ENCODE data around the gene CNNM4. TPM values are rescaled to one million over a fixed set of nuclear protein-coding genes. Genes with fewer than 3 reads are reported as not detected.

Gene CNNM4
- 2.4 and 3.2 TPM in 2 replicates for total RNA-seq

DNA sequence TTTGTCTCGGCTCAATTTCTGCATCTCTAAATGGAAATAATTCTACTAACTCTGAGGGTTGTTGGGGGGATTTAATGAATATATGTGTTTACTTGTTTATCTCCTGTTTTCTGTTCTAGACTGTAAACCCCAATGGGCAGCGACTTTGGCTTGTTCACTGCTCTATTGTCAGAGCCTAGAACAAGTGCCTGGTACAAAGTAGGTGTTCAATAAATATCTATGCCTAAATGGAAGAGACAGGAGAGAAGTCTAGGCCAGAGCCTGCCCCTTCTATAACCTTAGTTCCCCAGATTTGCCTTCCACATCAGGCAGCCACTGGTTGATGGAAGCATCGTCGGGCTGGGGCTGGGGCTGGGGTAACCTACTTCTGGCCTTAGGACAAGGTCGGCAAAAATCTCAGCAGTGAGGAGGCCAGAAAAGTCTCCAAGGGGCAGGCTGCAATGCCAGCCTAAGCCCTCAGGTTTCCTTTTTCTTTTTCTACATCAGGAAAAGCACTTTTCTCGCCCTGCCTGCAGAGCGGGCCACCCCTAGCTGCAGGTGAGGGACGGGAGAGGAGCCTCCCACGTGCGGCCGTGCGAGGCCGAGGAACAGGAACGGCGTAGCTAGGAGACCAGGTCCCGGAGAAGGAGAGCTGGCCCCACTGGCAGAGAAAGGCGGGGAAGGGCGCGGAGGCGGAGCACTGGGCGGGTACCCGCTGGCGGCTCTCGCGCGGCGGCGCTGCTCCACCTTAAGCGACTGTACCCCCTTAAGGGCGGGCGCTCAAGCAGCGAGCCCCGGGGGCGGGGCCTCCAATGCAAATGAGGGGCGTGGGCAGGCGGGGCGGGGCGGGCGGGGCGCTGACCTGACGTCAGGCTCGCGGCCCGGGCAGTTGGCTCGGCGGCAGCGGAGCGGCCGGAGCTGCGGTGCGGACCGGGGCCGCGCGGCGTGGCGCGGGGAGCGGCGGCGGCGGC, at the start of gene CNNM4:
TSS of gene CNNM4 (plus strand) at position 867 of the 950 bp plus-strand sequence. CDS start 98 bp downstream, outside the sequence.
- peak; percentile 93 for DNase-seq

- DNase-seq = no peak
Observed at GRCh38 chr2:96710985-96711384, 49.7 kb upstream of the CNNM4 start.

DNA sequence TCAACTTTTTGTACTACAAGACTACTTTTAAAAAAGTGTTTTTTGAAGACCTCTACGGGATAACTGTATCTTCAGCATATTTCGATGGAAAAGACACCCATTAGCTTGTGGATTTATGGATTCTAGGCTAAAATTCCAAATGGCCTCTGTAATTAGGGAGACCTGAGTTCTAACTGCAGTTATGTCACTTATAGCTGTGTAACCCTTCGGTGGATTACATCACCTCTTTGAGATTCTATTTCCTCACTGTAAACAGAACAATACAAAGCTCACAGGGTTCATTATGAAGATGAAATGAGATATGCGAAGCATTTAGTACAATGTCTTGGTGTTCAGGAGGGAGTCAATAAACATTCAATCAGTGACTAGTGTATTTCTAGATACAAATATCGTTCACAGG, 45.0 kb upstream of the CNNM4 start:
- DNase-seq = peak; percentile 66

DNA sequence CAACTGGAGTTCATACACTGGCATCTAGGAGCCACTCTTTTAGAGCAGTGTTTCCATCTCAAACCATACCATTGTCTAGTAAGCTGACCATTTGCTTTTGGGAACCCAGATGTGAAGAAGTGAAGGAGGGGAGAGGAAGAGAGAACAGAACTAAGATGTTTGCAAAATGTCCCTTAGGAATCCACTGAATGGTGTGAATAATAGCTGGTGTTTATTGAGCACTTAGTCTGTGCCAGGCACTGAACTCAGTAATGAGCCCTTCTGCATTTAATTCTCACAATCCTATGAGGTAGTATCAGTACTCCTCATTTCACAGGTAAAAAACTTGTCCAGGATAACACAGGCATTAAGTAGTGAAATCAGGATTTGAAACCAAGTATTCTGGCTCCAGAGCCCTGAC, 44.3 kb upstream of the CNNM4 start:
- no peak for DNase-seq

GRCh38 chr2:96726131-96726530, 34.6 kb upstream of the CNNM4 start:
- DNase-seq = no peak

DNA sequence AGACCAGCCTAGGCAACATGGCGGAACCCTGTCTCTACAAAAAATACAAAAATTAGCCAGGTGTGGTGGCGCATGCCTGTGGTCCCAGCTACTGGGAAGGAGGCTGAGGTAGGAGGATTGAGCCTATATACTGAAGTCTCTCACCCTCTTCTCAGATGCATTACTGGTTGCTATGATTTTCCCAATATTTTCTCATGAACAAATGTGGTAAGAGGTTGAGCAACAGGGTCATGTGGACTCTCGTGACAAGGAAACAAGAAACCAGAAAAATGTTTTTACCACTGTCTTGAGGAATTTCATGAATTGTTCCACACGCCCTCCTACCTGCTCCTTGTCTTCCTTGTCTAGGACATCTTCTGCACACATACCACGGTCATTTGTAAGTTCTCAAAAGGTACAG, 33.3 kb upstream of the CNNM4 start:
- DNase-seq = no peak

GRCh38 chr2:96729748-96730147, 31.0 kb upstream of the CNNM4 start:
- no peak for DNase-seq

DNA sequence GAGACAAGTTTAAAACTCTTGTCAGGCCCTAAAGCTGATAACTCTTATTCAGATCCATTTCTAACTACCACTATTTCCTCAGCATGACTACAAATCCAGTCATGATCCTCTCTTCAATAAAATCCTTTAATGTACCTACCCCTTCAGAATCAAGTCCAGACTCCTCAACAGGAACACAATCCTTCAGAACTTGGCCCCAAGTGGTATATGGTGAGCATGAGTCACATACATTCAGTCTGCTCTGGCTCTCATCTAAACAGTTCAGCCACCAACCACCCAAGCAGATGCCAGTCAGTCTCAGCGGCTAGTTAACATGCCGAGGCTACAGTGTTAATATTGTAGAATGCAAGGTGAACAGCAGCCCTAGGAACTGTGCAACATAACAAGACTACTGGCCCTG, 30.5 kb upstream of the CNNM4 start:
- DNase-seq = no peak

- no peak for DNase-seq
Observed at GRCh38 chr2:96733931-96734330, 26.8 kb upstream of the CNNM4 start.

- DNase-seq = no peak
Observed at GRCh38 chr2:96734880-96735583, 25.7 kb upstream of the CNNM4 start.

DNA sequence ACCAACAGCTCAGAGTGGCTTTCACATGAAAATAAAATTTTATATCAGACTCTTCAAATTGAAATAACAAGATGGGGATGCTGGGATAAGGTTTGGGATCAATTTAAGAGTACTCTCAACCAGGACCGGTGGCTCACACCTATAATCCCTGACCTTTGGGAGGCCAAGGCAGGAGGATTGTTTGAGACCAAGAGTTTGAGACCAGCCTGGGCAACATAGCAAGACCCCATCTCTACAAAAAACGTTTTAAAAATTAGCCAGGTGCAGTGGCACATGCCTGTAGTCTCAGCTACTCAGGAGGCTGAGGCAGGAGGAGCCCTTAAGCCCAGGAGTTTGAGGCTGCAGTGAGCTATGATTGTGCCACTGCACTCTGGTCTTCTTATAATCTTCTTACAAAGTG, 23.5 kb upstream of the CNNM4 start:
- no peak for DNase-seq

DNA sequence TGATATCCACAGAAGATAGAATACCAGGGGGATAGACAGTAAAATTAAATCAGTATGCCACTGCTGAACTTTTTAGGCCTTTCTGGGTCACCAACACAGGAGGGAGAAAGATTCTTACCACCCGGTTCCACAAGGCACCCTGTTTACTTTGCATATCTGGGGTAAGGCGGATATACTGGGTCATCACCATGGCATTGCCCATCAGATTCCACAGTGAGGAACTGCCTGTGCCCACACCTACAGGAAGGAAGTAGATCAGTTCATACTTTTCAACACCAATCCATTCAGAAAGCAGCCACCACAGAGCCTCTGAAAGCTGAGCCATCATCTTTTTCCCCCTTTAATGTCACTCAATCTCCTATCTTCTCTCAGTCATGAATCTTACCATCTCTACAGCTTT, 22.9 kb upstream of the CNNM4 start:
- DNase-seq = peak; percentile 43

- DNase-seq = no peak
Observed at GRCh38 chr2:96739076-96739632, 21.5 kb upstream of the CNNM4 start.

DNA sequence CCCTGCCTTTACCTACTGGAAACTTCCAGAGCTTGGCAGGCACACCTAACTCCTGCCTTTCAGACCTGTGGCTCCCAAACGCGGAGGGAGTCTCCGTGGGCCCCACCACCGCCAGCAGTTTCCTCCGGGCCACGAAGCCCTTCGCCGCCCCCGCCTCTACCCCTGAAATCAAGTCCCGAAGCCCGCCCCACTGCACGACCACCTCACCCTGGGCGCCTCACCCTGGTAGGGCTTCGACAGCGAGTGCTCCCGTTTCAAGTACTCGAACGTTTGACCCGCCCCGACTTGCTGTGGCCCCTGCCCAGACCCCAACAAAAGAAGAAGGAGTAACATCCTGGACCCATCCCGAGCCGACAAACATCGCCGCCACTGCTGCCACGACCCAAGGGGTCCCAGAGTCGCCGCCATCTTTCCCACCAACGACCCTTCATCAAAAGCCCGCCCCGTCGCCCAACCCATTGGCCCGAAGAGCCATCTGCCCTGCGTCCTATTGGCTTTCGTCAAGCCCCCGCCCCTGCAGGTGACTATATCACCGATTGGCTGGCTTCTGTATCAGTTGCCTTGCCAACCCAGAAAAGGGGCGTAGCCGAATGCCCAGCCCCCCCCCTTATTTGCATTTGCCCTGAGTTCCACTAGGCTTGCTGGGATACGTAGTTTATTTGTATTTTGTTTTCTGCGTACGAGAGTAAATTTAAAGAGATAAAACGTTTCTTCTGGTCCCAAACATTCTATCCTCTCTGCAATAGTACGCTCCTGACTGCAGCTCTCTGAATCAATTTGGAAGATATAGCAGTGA, 20.9 kb upstream of the CNNM4 start, which contains the start of gene LMAN2L:
TSS of gene LMAN2L (minus strand) at position 432 of the 796 bp plus-strand sequence. CDS start at position 408, 24 bp downstream.
- DNase-seq = peak; percentile 97

DNA sequence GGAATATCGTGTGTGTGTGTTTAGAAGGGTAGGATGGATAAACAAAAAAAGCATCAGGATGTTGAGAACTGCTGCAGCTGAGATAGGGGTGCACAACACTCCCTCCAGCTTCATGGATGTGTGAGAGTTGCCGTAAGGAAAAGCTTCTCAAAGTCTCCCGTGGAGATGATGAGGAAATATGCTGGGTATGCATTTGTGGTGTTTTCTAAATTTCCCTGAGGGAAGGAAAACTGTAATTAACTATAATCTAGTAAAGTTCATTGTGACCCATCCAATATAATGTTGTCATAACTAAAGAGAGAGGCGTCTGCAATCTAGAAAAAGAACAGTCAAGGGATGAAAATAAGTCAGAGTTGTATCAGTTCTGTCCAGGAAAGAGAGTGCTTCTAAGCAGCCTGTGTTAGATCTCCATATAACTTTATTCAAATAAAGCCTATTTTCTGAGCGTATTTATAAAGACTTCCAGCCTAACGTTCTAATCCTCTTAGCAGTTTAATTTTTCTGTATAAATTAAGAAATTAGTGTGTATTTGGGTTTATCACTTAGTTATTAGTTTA, 13.6 kb upstream of the CNNM4 start:
- DNase-seq = no peak

DNA sequence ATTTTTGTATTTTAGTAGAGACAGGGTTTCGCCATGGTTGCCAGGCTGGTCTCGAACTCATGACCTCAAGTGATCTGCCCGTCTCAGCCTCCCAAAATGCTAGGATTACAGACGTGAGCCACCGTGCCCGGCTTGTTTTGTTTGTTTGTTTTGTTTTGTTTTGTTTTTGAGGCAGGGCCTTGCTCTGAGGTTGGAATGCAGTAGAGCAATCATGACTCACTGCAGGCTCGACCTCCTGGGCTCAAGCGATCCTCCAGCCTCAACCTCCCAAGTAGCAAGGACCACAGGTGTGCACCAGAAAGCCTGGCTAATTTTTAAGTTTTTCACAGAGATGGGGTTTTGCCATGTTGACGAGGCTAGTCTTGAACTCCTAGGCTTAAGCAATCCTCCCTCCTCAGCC, 8.9 kb upstream of the CNNM4 start:
- no peak for DNase-seq

DNA sequence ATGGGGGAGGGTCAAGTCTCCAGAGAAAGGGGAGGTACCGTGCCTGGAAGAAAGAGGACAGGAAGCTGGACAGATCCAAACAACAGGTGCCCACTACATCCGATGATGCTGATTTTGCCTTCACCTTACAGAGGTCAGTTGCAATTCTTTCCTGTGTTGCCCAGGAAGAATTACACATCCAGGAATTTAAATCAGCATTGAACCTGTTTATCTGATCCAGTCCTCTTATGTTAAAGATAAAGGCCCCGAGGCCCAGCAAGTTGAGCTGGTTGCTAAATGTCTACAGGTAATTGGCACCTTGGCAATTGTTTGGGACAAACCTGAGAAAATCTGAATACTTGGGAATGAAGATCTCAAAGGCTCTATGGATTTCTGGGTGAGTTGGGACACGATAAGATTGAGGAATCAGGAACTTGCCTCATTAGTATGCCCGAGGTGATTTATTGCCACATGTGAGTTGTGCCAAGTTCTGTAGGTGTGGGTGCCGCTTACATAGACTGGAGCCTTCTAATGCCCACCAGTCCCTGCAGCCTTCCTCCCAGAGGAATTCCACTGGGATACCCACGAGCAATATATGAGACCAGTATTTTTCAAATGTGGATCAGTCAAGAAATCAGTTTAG, 6.9 kb upstream of the CNNM4 start:
- DNase-seq = no peak

- no peak for DNase-seq
Observed at GRCh38 chr2:96754317-96754716, 6.4 kb upstream of the CNNM4 start.

DNA sequence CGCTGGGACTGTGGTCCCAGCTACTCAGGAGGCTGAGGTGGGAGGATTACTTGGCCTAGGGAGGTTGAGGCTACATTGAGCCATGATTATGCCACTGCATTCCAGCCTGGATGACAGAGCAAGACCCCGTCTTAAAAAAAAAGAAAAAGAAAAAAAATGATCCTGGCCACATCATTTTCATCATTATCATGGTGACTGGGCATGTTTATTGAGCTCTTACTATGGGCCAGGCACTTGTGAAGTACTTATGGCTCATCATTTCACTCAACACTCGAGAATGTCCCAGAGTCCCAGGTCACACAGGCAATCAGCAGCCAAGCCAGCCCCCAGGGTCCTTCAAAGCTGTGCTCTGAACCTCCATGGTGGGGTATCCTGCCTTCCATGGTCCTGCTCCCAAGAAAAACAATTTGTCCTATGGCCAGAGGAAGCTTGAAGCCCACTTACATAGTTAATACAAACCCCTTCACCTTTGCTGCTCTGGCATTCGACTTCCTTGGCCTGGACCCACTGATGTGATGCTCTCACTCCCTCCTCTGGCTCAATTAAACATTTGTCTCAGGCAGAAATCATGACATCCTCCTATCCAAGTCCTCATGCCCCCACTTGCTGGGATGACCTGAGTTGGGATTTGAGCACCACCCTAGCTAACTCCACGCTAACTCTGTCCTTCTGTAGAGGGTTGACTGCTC, 3.8 kb upstream of the CNNM4 start:
- DNase-seq = no peak

GRCh38 chr2:96757477-96757860, 3.2 kb upstream of the CNNM4 start:
- DNase-seq = no peak

GRCh38 chr2:96758987-96759386, 1.7 kb upstream of the CNNM4 start:
- DNase-seq = no peak
